Cardiac septum (tissue), 1 donor: ENCODE results near the gene C11orf21. TPM values are rescaled to one million over a fixed set of nuclear protein-coding genes. Genes with fewer than 3 reads are reported as not detected.

Experiments
- DNase-seq: peaks from one replicate; pipeline ENCODE4 v3.0.0-alpha.2; 2020; ENCODE audit warnings: low spot score
- intact Hi-C: fragments of 100-400 bp; cut with DNase I; formaldehyde crosslinking; loops from one replicate; pipeline ENCODE4 v1.14.0; 2022
- total RNA-seq: library from RNA; stranded (reverse); fragmentation: NEBNext Ultra II Directional; extraction: Animal tissue kit (Norgen Biotek cat#: 25700); gene quantifications from one replicate; pipeline ENCODE4 v1.2.1, GENCODE V29; 2021
- donor health status: DM: no; HTN: no; CAD: no.

The C11orf21 gene
- total RNA-seq, 1 donor from 2014 or later = 23.2 TPM

GRCh38 chr11:2251138-2251537 is 50.6 kb downstream of the C11orf21 start:
- DNase-seq = no peak
- intact Hi-C loops = no loop called here

- no peak for DNase-seq
- intact Hi-C loops = no loop called here
Measured at GRCh38 chr11:2250485-2250884, 51.2 kb downstream of the C11orf21 start.

DNA sequence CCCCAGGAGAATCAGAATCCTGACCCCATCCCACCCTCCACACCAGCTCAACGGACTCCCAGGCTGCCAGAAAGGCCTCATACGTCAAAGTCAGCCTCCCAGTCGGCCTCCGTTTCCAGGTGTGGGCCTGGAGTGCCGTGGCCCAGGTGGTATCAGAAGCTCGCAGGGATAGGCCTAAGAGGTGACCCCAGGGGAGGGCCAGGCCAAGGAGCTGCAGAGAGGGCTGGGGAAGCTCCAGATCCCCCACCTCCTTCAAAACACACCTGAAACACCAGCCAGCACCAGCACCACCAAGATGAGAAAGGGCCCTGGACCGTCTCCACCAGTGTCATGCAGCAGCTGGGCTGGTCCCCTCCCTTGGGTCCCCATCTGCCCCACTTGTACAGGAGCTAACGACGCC is 51.7 kb downstream of the C11orf21 start:
- DNase-seq = no peak
- intact Hi-C loops = no loop called here

DNA sequence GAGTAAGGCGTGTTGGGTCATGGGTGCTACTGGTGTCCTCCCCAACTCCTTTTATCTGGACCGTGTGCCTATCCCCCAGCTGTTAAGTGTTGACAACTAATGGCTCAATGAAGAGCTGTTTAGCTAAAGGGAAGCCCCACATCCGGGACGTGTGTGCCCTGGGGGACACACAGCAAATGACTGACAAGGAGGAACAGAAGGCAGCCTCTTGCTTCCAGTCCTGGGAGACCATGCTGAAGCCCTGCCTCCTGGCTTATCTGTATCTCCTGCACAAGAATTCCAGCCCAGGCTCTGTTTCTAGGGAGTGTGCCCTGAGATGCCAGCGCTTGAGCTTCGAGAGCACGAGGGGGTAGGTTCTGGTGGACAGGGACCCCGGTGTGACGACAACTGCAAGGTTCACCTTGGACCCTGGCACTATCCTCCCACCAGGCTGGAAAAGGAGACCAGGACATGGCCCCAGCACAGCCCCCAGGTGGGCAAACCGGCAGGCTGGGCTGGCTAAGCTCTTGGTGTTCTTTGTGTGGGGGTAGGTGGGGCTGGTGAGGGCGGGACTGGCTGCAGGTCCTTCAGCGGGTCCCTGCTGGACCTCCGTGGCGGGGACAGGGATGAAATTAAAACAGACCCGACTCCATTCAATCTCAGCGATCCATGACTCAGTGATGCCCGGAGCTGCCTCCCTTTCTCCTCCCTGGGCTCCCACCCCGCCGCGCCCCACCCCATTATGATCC is 52.4 kb downstream of the C11orf21 start:
- intact Hi-C loops = no loop called here
- DNase-seq = peak; percentile 63

GRCh38 chr11:2248762-2249161 is 53.0 kb downstream of the C11orf21 start:
- DNase-seq = no peak
- intact Hi-C loops = no loop called here

DNA sequence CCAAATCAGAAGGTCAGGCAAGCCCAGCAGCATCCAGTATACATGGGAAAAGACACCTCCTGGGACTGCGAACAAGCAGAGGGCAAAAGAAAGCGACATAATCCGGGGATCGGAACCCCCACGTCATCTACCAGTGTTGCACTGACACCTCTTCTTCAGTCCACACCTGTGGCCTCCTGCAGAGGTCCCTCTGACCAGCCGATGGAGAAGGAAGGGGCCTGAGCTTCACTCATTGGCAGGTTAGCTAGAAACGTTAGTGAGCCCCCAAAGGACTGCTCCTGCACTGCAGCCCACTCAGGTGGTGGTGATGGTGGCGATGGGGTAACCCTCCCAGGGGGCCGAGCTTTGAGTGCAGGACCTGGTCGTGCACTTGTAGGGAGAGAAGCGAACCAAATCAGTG is 53.5 kb downstream of the C11orf21 start:
- DNase-seq = peak; percentile 60

GRCh38 chr11:2247496-2247895 is 54.2 kb downstream of the C11orf21 start:
- intact Hi-C loops = no loop called here
- no peak for DNase-seq

More for the DNA sequence above, 53.5 kb downstream of the C11orf21 start:
- intact Hi-C loops = no loop called here

Other genes starting within 250 kb of the C11orf21 start
- 87.7 TPM for gene IGF2, start 162.5 kb downstream of the C11orf21 start, total RNA-seq
- gene INS, start 140.7 kb downstream of the C11orf21 start, total RNA-seq = not detected
- not detected for gene TH, start 130.1 kb downstream of the C11orf21 start, total RNA-seq
- gene ASCL2, start 31.3 kb downstream of the C11orf21 start, total RNA-seq = not detected
- 26.2 TPM for gene TSPAN32, start 95 bp upstream of the C11orf21 start, total RNA-seq
- gene CD81, start 75.4 kb upstream of the C11orf21 start, total RNA-seq = 663 TPM
- gene TSSC4, start 98.8 kb upstream of the C11orf21 start, total RNA-seq = 36.2 TPM
- gene TRPM5, start 142.6 kb upstream of the C11orf21 start, total RNA-seq = not detected
- gene KCNQ1, start 143.1 kb upstream of the C11orf21 start, total RNA-seq = 43.0 TPM